Activated CD8-positive, alpha-beta memory T cell treated with anti-CD3 and anti-CD28 coated beads for 36 hours (primary cell): ENCODE data around the gene CCZ1B. TPM values are rescaled to one million over a fixed set of nuclear protein-coding genes. Genes with fewer than 3 reads are reported as not detected.
"Not testable (repeated sequence)": the region's sequence is repeated elsewhere in the genome, so short reads cannot be mapped to it uniquely, and the experiment has no call there.

Source experiments
- CTCF ChIA-PET: fragments of 350-600 bp; sonication (Branson Sonifier 250); formaldehyde crosslinking; loops from one replicate; lab custom pipeline; 2021; ENCODE audit warnings: antibody characterized with exemption; lab: Charles Lee
- POLR2A ChIA-PET: fragments of 350-600 bp; sonication (Branson Sonifier 250); formaldehyde crosslinking; loops from one replicate; lab custom pipeline; 2021; ENCODE audit warnings: antibody characterized with exemption; lab: Charles Lee
- total RNA-seq, 2 experiments: library from RNA; stranded (reverse); gene quantifications; one replicate each; pipeline ENCODE4 v1.2.3, GENCODE V29; 2021

CCZ1B gene
- total RNA-seq, 2 experiments from 2014 or later: 43.8 to 57.9 TPM

DNA sequence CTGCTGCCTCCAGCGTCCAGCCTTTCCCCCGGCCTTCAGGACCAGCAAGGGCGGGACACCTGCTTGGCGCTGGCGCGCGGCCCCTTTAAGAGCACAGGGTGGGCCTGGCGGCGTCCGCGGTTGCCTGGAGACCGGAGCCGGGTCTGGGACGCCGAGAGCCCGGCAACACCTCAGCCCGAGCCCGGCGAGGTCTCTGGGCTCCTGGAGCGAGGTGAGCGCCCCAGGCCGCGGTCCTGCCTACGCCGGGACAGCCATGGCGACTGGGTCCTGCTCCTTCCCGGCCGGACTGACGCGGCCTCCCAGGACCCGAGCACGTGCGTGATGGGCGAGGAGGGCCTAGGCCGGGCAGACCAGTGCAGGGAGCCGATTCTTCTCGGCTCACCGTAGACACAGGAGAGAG lies 72.1 kb downstream of the CCZ1B start, which contains the start of gene RSPH10B2:
Gene RSPH10B2 (plus strand): TSS at position 140 of the 400 bp plus-strand sequence. CDS start 3,575 bp downstream, outside the sequence.
- CTCF ChIA-PET, POLR2A ChIA-PET: not testable (repeated sequence)

DNA sequence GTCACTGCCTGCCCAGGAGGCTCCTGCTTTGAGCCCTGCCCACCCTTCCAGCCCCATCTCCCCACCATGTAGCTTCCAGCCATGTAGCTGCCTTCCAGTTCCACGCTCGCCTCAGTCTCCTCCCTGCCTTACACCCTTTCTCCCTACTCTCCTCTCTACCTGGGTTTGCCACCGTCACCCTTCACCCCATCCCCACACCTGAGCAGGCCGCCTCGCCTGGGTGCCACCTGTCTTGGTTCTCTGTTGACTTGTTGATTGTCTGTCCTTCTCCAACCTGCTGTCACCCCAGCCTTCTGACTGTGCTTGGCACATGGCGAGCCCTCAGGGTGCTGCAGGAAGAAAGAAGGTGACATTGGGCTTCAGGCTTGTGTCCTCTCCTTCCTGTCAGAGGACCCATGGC lies 75.9 kb downstream of the CCZ1B start:
- CTCF ChIA-PET, POLR2A ChIA-PET: not testable (repeated sequence)

DNA sequence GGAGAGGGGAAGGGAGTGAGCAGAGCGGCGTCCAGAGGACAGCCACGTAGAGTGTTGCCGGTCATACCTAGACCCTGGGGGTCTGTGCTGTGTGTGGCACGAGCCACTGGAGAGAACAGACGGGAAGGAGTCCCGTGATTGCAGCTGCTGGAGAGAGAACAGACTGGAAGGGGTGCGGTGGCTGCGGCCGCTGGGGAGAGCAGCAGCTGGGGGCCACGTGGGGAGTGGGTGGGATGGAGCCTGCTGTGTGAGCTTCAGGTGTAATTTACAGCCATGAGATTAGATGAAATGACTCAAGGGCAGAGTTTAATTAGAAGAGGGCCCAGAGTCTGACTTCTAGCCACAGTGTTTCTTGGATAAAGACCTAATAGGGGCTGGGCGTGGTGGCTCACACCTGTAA lies 76.7 kb downstream of the CCZ1B start:
- CTCF ChIA-PET, POLR2A ChIA-PET: not testable (repeated sequence)

Other genes starting within 250 kb of the CCZ1B start
- 10 to 100 TPM; 28.5 to 30.1 TPM for gene ZDHHC4, start 248.8 kb downstream of the CCZ1B start, total RNA-seq
- gene INTS15, start 236.3 kb downstream of the CCZ1B start, total RNA-seq: 10 to 100 TPM; 38.2 to 39.6 TPM
- gene ZNF853, start 210.7 kb downstream of the CCZ1B start, total RNA-seq: 1 to 10 TPM; 3.4 to 3.9 TPM
- gene ZNF316, start 189.0 kb downstream of the CCZ1B start, total RNA-seq: 10 to 100 TPM; 20.3 to 21.2 TPM
- gene ZNF12, start 119.3 kb downstream of the CCZ1B start, total RNA-seq: 10 to 100 TPM; 19.0 to 19.9 TPM
- gene RSPH10B2, start 72.2 kb downstream of the CCZ1B start, total RNA-seq: under 1 TPM; 0.36 to 0.78 TPM